Measurements from ENCODE around the gene TMCO4.
A peak's percentile ranks its signal among the peaks of the same experiment; 100 is the strongest.
"Not testable (repeated sequence)": the region's sequence is repeated elsewhere in the genome, so short reads cannot be mapped to it uniquely, and the experiment has no call there.

Gene TMCO4

GRCh38 chr1:19813643-19813960, 13.9 kb upstream of the TMCO4 start:
- DNase-seq (ENCODE audit: low read depth in 2 of 2) = no peak

- DNase-seq (ENCODE audit: low read depth in 2 of 2) = no peak
Observed at GRCh38 chr1:19812875-19813642, 13.3 kb upstream of the TMCO4 start.

- no peak for DNase-seq (ENCODE audit: low read depth in 2 of 2)
Observed at GRCh38 chr1:19811206-19811851, 11.6 kb upstream of the TMCO4 start.

GRCh38 chr1:19809044-19809750, 9.5 kb upstream of the TMCO4 start:
- no peak for DNase-seq (ENCODE audit: low read depth in 2 of 2)

- no peak for DNase-seq (ENCODE audit: low read depth in 2 of 2)
Observed at GRCh38 chr1:19808351-19808750, 8.6 kb upstream of the TMCO4 start.

GRCh38 chr1:19804831-19805251, 5.1 kb upstream of the TMCO4 start:
- DNase-seq (ENCODE audit: low read depth in 2 of 2) = no peak

GRCh38 chr1:19802269-19802668, 2.6 kb upstream of the TMCO4 start:
- DNase-seq (ENCODE audit: low read depth in 2 of 2) = no peak

- peak in 1 of 2 donors; percentile 10 for DNase-seq (ENCODE audit: low read depth in 2 of 2)
Observed at GRCh38 chr1:19800076-19800804, 524 bp upstream of the TMCO4 start.

- no peak for DNase-seq (ENCODE audit: low read depth in 2 of 2)
Observed at GRCh38 chr1:19798486-19799229, 1.1 kb downstream of the TMCO4 start.

- no peak for DNase-seq (ENCODE audit: low read depth in 2 of 2)
Observed at GRCh38 chr1:19797827-19798226, 1.9 kb downstream of the TMCO4 start.

- no peak for DNase-seq (ENCODE audit: low read depth in 2 of 2)
Observed at GRCh38 chr1:19794583-19794982, 5.1 kb downstream of the TMCO4 start.

- DNase-seq (ENCODE audit: low read depth in 2 of 2) = no peak
Observed at GRCh38 chr1:19793360-19794046, 6.2 kb downstream of the TMCO4 start.

GRCh38 chr1:19792237-19793002, 7.3 kb downstream of the TMCO4 start:
- no peak for DNase-seq (ENCODE audit: low read depth in 2 of 2)

- not testable (repeated sequence) for DNase-seq (ENCODE audit: low read depth in 2 of 2)
Observed at GRCh38 chr1:19790061-19790975, 9.4 kb downstream of the TMCO4 start.

GRCh38 chr1:19786988-19787423, 12.7 kb downstream of the TMCO4 start:
- DNase-seq (ENCODE audit: low read depth in 2 of 2) = no peak

- DNase-seq (ENCODE audit: low read depth in 2 of 2) = no peak
Observed at GRCh38 chr1:19785660-19786059, 14.1 kb downstream of the TMCO4 start.

- DNase-seq (ENCODE audit: low read depth in 2 of 2) = no peak
Observed at GRCh38 chr1:19780267-19780877, 19.3 kb downstream of the TMCO4 start.

- no peak for DNase-seq (ENCODE audit: low read depth in 2 of 2)
Observed at GRCh38 chr1:19776933-19777332, 22.8 kb downstream of the TMCO4 start.

GRCh38 chr1:19776287-19776686, 23.4 kb downstream of the TMCO4 start:
- no peak for DNase-seq (ENCODE audit: low read depth in 2 of 2)
